Naive thymus-derived CD4-positive, alpha-beta T cell (primary cell): ENCODE results near the gene IL11. TPM values are rescaled to one million over a fixed set of nuclear protein-coding genes. Genes with fewer than 3 reads are reported as not detected.

Source experiments
- ATAC-seq: fragments of 150-1000 bp; cut with Tn5 transposase; 2 replicates; pipeline ENCODE4 v1.10.0; 2021; ENCODE audit warnings: mild to moderate bottlenecking, moderate library complexity
- CTCF ChIA-PET: fragments of 350-600 bp; sonication (Branson Sonifier 250); formaldehyde crosslinking; loops from one replicate; lab custom pipeline; 2021; ENCODE audit warnings: antibody characterized with exemption; lab: Charles Lee
- POLR2A ChIA-PET: fragments of 350-600 bp; sonication (Branson Sonifier 250); formaldehyde crosslinking; loops from one replicate; lab custom pipeline; 2021; ENCODE audit warnings: antibody characterized with exemption, inconsistent platforms; lab: Charles Lee
- DNase-seq, 9 donors: peaks; one replicate each; pipeline versions ENCODE4 v3.0.0 to v3.0.0-alpha.2; 2020 to 2022; ENCODE audit warnings: mixed read lengths in 1 of 9
- H3K27ac ChIP-seq: one replicate; pipeline ENCODE4 v1.7.0; 2013; ENCODE audit warnings: mild to moderate bottlenecking, low read depth, low read length, moderate library complexity
- H3K27me3 ChIP-seq, 2 donors: one replicate each; pipeline ENCODE4 v1.7.0; 2013; ENCODE audit warnings: low read length in 2 of 2, mild to moderate bottlenecking in 2 of 2, moderate library complexity in 2 of 2; ENCODE audit not compliant: control insufficient read depth in 2 of 2, insufficient read depth in 2 of 2
- H3K36me3 ChIP-seq, 3 experiments: 1 replicate in 2 of 3; 2 replicates in 1 of 3; pipeline ENCODE4 v1.7.0; 2013; ENCODE audit warnings: low read length in 3 of 3, mild to moderate bottlenecking in 3 of 3, moderate library complexity in 1 of 3; ENCODE audit not compliant: insufficient read depth in 3 of 3, control insufficient read depth in 2 of 3
- H3K4me1 ChIP-seq, 2 donors: one replicate each; pipeline ENCODE4 v1.7.0; 2013; ENCODE audit warnings: low read length in 2 of 2, mild to moderate bottlenecking in 2 of 2, moderate library complexity in 1 of 2; ENCODE audit not compliant: control insufficient read depth in 2 of 2, insufficient read depth in 2 of 2
- H3K4me3 ChIP-seq: 2 replicates; pipeline ENCODE4 v1.7.0; 2013; ENCODE audit warnings: mild to moderate bottlenecking, low read length
- H3K9me3 ChIP-seq, 3 experiments: 1 replicate in 2 of 3; 2 replicates in 1 of 3; pipeline ENCODE4 v1.7.0; 2013; ENCODE audit warnings: low read length in 3 of 3; ENCODE audit not compliant: control insufficient read depth in 2 of 3
- H3K27ac Mint-ChIP-seq, 9 donors: one replicate each; pipeline ENCODE4 v1.8.0; 2020 to 2022; ENCODE audit warnings: mixed read lengths in 9 of 9, mild to moderate bottlenecking in 8 of 9, moderate library complexity in 5 of 9, inconsistent platforms in 2 of 9
- H3K27me3 Mint-ChIP-seq, 5 donors: one replicate each; pipeline ENCODE4 v1.8.0; 2021 to 2022; ENCODE audit warnings: mixed read lengths in 5 of 5, mild to moderate bottlenecking in 1 of 5
- H3K36me3 Mint-ChIP-seq, 5 donors: one replicate each; pipeline ENCODE4 v1.8.0; 2020 to 2022; ENCODE audit warnings: mixed read lengths in 5 of 5, mild to moderate bottlenecking in 3 of 5, inconsistent platforms in 1 of 5
- H3K4me1 Mint-ChIP-seq, 7 donors: one replicate each; pipeline ENCODE4 v1.8.0; 2020 to 2022; ENCODE audit warnings: mixed read lengths in 7 of 7, mild to moderate bottlenecking in 3 of 7, inconsistent platforms in 1 of 7
- H3K4me3 Mint-ChIP-seq, 10 donors: one replicate each; pipeline ENCODE4 v1.8.0; 2020 to 2022; ENCODE audit warnings: mild to moderate bottlenecking in 10 of 10, mixed read lengths in 10 of 10, moderate library complexity in 6 of 10, inconsistent platforms in 2 of 10
- H3K9me3 Mint-ChIP-seq, 11 donors: one replicate each; pipeline ENCODE4 v1.8.0; 2020 to 2022; ENCODE audit warnings: mixed read lengths in 11 of 11, mild to moderate bottlenecking in 4 of 11, inconsistent platforms in 1 of 11, moderate library complexity in 1 of 11
- intact Hi-C, 2 donors: fragments of 100-400 bp; cut with micrococcal nuclease; formaldehyde crosslinking; loops; one replicate each; pipeline ENCODE4 v1.15.1; 2023
- polyA plus RNA-seq, 2 donors: library from polyadenylated mRNA; unstranded; fragments of 300-500 nt; fragmentation: Illumina TruSeq; gene quantifications; one replicate each; pipeline ENCODE4 v1.2.3, GENCODE V29; 2021
- total RNA-seq, 6 experiments: library from RNA in 5 of 6; stranded (reverse) in 5 of 6; gene quantifications; 1 replicate in 5 of 6; 2 replicates in 1 of 6; pipeline ENCODE4 v1.2.3 and lab custom pipeline; 2021 to 2026

Gene IL11
- total and polyA plus RNA-seq, 7 experiments from 2014 or later: 0.58 to 0.69 TPM; not detected in 5

- H3K9me3 ChIP-seq: no peaks in the 10 kb centered on the region
- no peaks in the 10 kb centered on the region for H3K27me3 Mint-ChIP-seq
- POLR2A ChIA-PET: interaction anchor here (1.4 to 2.5 kb wide), 3 partner anchors 9 to 14 kb away, joined by 5 to 8 read pairs (median 6); partner anchors contain the start of genes RPL28, TMEM238 and UBE2S
- H3K27ac Mint-ChIP-seq: peak overlapping the region in 3 of 9 donors; percentile 13 to 28 (median 23)
- no peaks in the 10 kb centered on the region for H3K4me1 ChIP-seq
- no peaks in the 10 kb centered on the region for H3K27me3 ChIP-seq
- intact Hi-C loops: no loop called here
- H3K36me3 ChIP-seq: peaks cover 0 to 29% (median 2%) of the 10 kb centered on the region in 3 experiments
- H3K9me3 Mint-ChIP-seq: no peaks in the 10 kb centered on the region
- H3K36me3 Mint-ChIP-seq: peaks cover 0 to 16% (median 10%) of the 10 kb centered on the region in 5 donors
- no peak overlapping the region for H3K27ac ChIP-seq
- H3K4me1 Mint-ChIP-seq: peaks cover 0 to 36% (median 3%) of the 10 kb centered on the region in 7 donors
- H3K4me3 Mint-ChIP-seq: peak overlapping the region in 1 of 10 donors; percentile 5
- DNase-seq (no peak), ATAC-seq (peak; percentile 26)
- no peak overlapping the region for H3K4me3 ChIP-seq
- CTCF ChIA-PET: no interaction called here
These were observed 28.1 kb upstream of the IL11 start for GRCh38 chr19:55398200-55398925.

GRCh38 chr19:55392820-55393761, 22.8 kb upstream of the IL11 start:
- Mint-ChIP-seq H3K9me3 (no peaks in the 10 kb centered on the region), H3K27me3 (no peaks in the 10 kb centered on the region), H3K4me1 (peaks cover 19 to 40% (median 27%) of the 10 kb centered on the region in 7 donors), H3K36me3 (peaks cover 0 to 19% (median 5%) of the 10 kb centered on the region in 5 donors), H3K27ac (peak overlapping the region in 5 of 9 donors; percentile 18 to 71 (median 61)), H3K4me3 (no peak overlapping the region)
- peaks cover 0 to 44% (median 4%) of the 10 kb centered on the region in 3 experiments for H3K36me3 ChIP-seq
- H3K4me1 ChIP-seq: peaks cover 8 to 15% of the 10 kb centered on the region in 2 donors
- H3K27ac ChIP-seq: no peak overlapping the region
- DNase-seq: no peak
- H3K9me3 ChIP-seq: no peaks in the 10 kb centered on the region
- ChIA-PET POLR2A (interaction anchor here (0.7 to 7.3 kb wide), 4 partner anchors 9 to 56 kb away, joined by 3 to 82 read pairs (median 3); partner anchors contain the start of genes TMEM238 and UBE2S), CTCF (interaction anchor here (0.7 kb wide), 1 partner anchor 17 kb away, joined by 5 read pairs; no protein-coding TSS in a partner anchor)
- intact Hi-C loops: no loop called here
- H3K27me3 ChIP-seq: no peaks in the 10 kb centered on the region
- no peak overlapping the region for H3K4me3 ChIP-seq
- no peak for ATAC-seq

- H3K36me3 Mint-ChIP-seq: peaks cover 0 to 29% (median 6%) of the 10 kb centered on the region in 5 donors
- ChIA-PET POLR2A (interaction anchor here (7.3 kb wide), 1 partner anchor 14 kb away, joined by 82 read pairs; the partner anchor contains the start of gene UBE2S), CTCF (no interaction called here)
- H3K27ac Mint-ChIP-seq: peak overlapping the region in 5 of 9 donors; percentile 0 to 51 (median 25)
- Histone ChIP-seq H3K4me3 (no peak overlapping the region), H3K27ac (no peak overlapping the region), H3K27me3 (no peaks in the 10 kb centered on the region), H3K36me3 (peaks cover 0 to 55% (median 9%) of the 10 kb centered on the region in 3 experiments), H3K4me1 (peaks cover 19 to 25% of the 10 kb centered on the region in 2 donors), H3K9me3 (no peaks in the 10 kb centered on the region)
- no peaks in the 10 kb centered on the region for H3K27me3 Mint-ChIP-seq
- no peak for DNase-seq
- no peak for ATAC-seq
- intact Hi-C loops: no loop called here
- H3K9me3 Mint-ChIP-seq: no peaks in the 10 kb centered on the region
- H3K4me1 Mint-ChIP-seq: peaks cover 20 to 51% (median 37%) of the 10 kb centered on the region in 7 donors
- H3K4me3 Mint-ChIP-seq: no peak overlapping the region
These were observed 21.7 kb upstream of the IL11 start for GRCh38 chr19:55391702-55392615.

- CTCF ChIA-PET: interaction anchor here (0.6 kb wide), 1 partner anchor 228 kb away, joined by 4 read pairs; no protein-coding TSS in a partner anchor
- Histone ChIP-seq H3K36me3 (peaks cover 0 to 60% (median 11%) of the 10 kb centered on the region in 3 experiments), H3K4me1 (peaks cover 25 to 30% of the 10 kb centered on the region in 2 donors), H3K4me3 (no peak overlapping the region), H3K9me3 (no peaks in the 10 kb centered on the region), H3K27me3 (no peaks in the 10 kb centered on the region), H3K27ac (no peak overlapping the region)
- ATAC-seq: no peak
- Mint-ChIP-seq H3K27ac (peak overlapping the region in 3 of 9 donors; percentile 38 to 51 (median 49)), H3K4me1 (peaks cover 27 to 57% (median 44%) of the 10 kb centered on the region in 7 donors), H3K27me3 (no peaks in the 10 kb centered on the region), H3K4me3 (no peak overlapping the region), H3K9me3 (no peaks in the 10 kb centered on the region), H3K36me3 (peaks cover 0 to 36% (median 13%) of the 10 kb centered on the region in 5 donors)
- POLR2A ChIA-PET: interaction anchor here (7.3 kb wide), 1 partner anchor 14 kb away, joined by 82 read pairs; the partner anchor contains the start of gene UBE2S
- intact Hi-C loops: no loop called here
- DNase-seq: no peak
These were observed 21.0 kb upstream of the IL11 start for GRCh38 chr19:55391191-55391670.

- Histone ChIP-seq H3K4me1 (peaks cover 25 to 30% of the 10 kb centered on the region in 2 donors), H3K9me3 (no peaks in the 10 kb centered on the region), H3K27me3 (no peaks in the 10 kb centered on the region), H3K4me3 (no peak overlapping the region), H3K27ac (peak overlapping the region; percentile 15), H3K36me3 (peaks cover 0 to 65% (median 11%) of the 10 kb centered on the region in 3 experiments)
- Mint-ChIP-seq H3K9me3 (peaks cover 0 to 7% (median 0%) of the 10 kb centered on the region in 11 donors), H3K27me3 (peaks cover 0 to 3% (median 0%) of the 10 kb centered on the region in 5 donors), H3K4me1 (peaks cover 32 to 62% (median 47%) of the 10 kb centered on the region in 7 donors), H3K36me3 (peaks cover 4 to 40% (median 19%) of the 10 kb centered on the region in 5 donors), H3K4me3 (peak overlapping the region in 4 of 10 donors; percentile 6 to 100 (median 54)), H3K27ac (peak overlapping the region in 6 of 9 donors; percentile 3 to 77 (median 58))
- POLR2A ChIA-PET: interaction anchor here (0.9 to 7.3 kb wide), 2 partner anchors 15 to 65 kb away, joined by 3 to 82 read pairs; partner anchors contain the start of gene UBE2S
- DNase-seq (no peak), ATAC-seq (no peak)
- intact Hi-C loops: no loop called here
- CTCF ChIA-PET: interaction anchor here (0.6 to 1.0 kb wide), 2 partner anchors 11 to 37 kb away, joined by 3 read pairs; no protein-coding TSS in a partner anchor
These were observed 20.2 kb upstream of the IL11 start for GRCh38 chr19:55390461-55390880.
